ENCODE data around the gene PDE4B.
"Not testable (repeated sequence)": the region's sequence is repeated elsewhere in the genome, so short reads cannot be mapped to it uniquely, and the experiment has no call there.

PDE4B gene

DNA sequence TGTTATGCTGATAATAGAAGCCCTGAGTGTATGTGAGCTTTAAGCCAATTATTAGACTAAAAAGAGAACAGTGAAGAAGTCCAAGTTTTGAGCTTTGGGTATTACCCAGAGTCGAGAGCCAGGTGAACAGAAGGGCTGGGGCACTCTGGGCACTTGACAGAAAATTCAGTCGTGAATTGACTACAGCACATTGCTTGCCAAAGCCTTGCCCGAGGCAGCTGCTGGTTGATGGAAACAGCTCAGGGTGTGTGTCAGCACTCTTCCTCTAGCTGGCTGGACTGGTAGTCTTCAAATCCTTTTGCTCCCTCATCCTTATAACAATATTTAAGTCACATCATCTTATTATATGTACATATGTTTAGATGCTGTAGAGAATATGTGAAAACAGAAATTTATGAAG, 21.3 kb downstream of the PDE4B start:
- DNase-seq = peak in 17 of 58 donors; percentile 2 to 29 (median 17)

DNA sequence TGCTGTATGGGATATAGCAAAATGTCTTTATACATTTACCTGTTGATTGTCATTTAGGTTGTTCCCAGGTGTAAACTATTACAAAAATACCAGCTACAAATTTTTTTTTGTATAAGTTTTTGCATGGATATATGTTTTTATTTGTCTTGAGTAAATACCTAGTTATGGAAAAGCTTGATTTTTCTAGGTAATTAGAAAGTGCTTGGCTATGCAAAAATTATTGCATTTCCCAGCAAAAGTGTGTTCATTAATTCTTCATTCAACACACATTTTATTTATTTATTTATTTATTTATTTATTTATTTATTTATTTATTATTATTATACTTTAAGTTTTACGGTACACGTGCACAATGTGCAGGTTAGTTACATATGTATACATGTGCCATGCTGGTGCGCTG, 22.1 kb downstream of the PDE4B start:
- no peak for DNase-seq

DNA sequence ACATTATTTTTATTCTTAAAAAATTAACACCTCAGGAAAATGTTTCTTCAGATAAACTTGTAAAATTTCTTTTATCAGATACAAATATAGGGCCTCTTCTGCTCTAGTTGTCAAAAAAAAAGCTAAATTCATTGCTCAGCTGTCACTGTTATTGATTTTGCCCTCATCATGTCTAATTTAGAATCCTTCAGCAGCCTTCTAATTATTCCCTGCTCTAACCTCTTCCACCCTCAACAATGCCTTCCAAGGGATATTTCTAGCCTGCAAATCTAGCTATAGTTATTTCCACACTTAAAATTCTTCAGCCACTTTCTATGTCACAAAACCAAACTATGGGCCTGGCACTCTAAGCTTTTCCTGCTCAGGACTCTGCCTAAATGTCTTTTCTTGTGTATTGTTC, 25.2 kb downstream of the PDE4B start:
- DNase-seq = no peak

GRCh38 chr1:65818966-65819365, 26.3 kb downstream of the PDE4B start:
- no peak for DNase-seq

GRCh38 chr1:65820983-65821382, 28.3 kb downstream of the PDE4B start:
- DNase-seq = no peak

DNA sequence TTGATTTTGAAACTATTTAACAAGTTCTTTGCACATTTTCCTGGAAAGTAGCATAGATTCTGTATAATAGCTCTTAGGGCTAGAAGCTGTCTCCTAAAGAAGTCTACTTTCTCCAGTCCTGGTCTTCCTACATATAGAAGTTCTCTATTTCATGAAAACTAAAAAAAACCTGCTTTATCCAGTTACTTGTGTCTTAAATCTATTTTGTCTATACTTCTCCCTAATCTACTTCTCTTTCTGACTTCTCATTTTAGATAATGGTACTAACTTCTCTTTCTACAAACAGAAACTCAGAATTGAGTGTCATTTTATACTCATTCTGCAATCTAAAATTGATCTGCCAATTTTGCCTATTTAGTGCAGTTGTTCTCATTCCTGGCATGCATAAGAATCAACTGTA, 28.7 kb downstream of the PDE4B start:
- no peak for DNase-seq

DNA sequence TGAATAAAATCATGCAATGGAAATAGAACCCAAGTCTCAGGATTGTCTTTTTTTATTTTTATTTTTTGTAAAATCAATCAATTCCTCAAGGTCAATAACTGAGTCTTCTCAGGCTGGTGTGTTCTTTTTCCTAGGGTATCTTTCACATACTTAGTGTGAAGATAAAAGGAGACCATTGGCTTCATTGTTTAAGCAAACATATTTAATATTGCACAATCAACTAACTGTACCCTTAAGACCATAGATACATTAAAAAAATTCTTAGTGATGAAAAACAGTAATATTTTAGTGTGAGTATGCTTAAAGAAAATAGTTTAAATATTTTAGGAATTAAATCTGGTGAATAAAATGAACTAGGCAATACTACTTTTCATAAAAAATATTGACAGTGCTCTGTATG, 31.4 kb downstream of the PDE4B start:
- DNase-seq = no peak

DNA sequence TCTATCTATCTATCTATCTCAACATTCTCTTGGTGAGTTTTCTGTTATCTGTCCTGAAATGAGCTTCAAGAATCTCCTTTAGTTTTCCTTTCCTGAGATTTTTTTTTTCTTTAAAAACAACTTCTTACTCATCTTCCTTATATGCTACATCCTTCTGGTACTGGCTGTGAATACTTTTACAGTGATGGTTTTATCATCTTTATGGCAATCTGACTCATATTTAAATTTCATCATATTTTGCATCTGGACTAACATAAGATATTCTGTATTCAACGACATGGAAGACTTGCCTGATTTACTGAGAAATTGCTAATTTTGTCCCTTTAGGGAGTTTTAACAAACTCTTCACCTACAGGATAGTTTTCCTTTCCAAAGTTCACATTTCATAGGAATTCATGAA, 33.0 kb downstream of the PDE4B start:
- DNase-seq = no peak

- no peak for DNase-seq
Observed at GRCh38 chr1:65826782-65827181, 34.1 kb downstream of the PDE4B start.

DNA sequence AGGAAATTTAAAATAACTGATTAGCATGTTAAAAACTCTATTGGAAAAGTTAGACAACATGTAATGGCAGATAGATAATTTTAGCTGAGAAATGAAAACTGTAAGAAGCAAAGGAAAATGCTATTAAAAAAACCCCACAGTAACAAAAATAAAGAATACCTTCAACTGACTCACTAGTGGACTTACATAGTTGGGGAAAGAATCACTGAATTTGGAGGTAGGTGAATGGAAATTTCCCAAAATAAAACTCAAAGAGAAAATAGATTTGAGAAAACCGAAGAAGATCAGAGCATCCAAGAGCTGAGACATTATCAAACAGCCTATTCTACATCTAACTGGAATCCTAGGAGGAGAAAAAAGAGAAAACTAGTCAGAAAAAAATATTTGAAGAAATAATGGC, 34.7 kb downstream of the PDE4B start:
- no peak for DNase-seq

DNA sequence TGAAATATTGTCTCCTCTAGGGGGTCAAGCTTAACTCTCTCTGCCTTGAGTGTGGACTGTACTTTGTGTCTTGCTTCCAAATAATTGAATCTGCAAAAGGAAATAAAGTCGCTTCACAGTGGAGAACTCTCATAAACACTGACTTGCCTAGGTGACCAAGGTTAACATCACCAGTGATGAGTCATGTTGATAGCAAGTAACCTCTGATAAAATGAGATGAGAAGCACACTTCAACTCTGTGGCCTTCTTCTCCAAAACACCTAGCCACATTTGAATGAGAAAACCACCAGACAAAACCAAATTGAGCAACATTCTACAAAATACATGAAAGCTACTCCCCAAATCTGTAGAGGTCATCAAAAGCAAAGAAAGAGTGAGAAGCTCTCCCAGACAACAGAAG, 37.6 kb downstream of the PDE4B start:
- DNase-seq = no peak

GRCh38 chr1:65832296-65832695, 39.6 kb downstream of the PDE4B start:
- no peak for DNase-seq

DNA sequence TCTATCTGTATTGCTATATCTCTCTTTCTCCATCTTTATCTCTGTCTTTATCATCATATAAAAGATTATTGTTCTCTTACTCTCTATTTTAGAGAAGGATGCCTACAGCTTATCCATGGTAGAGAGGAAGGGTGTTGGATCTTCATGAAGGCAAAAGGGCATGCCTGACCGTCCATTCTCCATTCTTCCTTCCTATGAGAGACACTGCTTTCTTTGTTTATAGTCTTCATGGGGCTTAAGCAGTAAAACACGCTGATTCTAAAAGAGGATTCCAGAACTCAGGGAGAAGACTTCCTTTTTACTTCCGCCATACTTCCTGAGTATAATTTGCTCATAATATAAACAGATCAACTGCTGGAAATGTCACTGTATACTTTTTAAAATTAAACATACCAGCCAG, 44.0 kb downstream of the PDE4B start:
- no peak for DNase-seq

DNA sequence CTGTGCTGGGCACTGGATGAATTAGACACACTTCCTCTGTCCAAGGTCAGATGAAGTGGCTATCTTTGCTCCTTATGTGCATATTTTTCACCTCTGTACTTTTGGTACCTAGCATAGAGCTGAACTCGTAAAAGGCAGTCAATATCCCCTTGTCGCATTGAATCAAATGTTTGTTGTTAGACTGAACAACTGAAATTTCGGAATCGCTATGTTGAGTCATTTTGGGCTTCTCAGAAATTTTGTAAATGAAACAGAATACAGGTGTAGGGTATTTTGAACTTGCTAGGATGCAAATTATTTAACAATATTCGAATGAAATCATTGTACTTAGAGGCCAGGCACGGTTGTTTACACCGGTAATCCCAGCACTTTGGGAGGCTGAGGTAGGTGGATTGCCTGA, 48.0 kb downstream of the PDE4B start:
- no peak for DNase-seq

GRCh38 chr1:65844296-65844695, 51.6 kb downstream of the PDE4B start:
- DNase-seq = no peak

GRCh38 chr1:65844821-65845534, 52.3 kb downstream of the PDE4B start:
- no peak for DNase-seq

DNA sequence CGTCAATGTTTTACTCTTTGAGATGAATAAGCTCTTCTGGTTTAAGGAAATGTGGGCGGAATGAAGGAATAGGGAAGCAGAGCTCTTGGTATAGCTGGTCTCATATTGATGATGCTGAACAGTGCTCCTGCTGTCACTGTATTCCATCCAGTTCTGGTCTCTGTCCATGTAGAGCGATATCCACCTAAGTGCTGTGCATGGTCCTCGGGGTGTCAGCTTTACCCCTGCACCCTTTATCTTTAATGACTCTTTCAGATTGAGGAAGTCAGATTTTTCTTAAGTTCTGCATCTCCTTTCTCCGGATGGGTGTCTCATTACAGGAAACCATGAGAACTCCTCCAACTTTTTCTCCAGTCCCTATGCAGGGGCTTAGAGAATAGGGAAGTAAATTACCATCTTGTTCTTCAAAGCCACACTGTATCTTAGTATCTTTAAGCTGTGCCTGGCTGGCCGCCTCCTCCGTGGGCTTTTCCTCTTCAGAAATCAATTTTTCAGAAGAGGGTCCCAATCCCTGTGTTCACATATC, 52.9 kb downstream of the PDE4B start:
- DNase-seq = no peak

- no peak for DNase-seq
Observed at GRCh38 chr1:65846866-65847265, 54.2 kb downstream of the PDE4B start.

DNA sequence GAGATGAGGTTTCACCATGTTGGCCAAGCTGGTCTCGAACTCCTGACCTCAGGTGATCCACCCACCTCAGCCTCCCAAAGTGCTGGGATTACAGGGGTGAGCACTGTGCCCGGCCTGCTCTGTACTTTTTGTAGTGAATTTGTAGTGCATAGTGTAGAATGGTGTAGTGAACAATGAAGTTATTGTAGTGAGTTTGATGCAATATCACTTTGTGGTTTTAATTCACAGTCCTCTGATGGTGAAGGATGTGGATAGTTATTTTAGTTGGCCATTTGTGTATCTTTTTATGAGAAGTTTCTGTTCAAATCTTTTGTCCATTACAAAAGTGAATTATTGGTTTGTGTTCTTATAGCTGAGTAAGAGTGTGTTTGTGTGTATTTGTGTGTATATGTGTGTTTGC, 57.6 kb downstream of the PDE4B start:
- DNase-seq = no peak

DNA sequence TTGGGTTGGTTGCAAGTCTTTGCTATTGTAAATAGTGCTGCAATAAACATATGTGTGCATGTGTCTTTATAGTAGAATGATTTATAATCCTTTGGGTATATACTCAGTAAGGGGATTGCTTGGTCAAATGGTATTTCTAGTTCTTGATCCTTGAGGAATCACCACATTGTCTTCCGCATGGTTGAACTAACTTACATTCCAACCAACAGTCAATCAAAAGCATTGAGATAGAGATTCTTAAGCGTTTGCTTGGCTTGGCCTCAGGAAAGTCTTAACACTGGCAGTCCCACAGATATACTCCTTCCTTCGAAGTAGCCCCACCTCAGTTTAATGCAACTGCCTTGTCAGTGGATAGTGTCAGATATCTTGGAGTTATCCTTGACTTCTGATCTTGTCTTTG, 63.9 kb downstream of the PDE4B start:
- not testable (repeated sequence) for DNase-seq

- DNase-seq = no peak
Observed at GRCh38 chr1:65866439-65866838, 73.7 kb downstream of the PDE4B start.

GRCh38 chr1:65872301-65872700, 79.6 kb downstream of the PDE4B start:
- DNase-seq = no peak

- DNase-seq = not testable (repeated sequence)
Observed at GRCh38 chr1:65878342-65878741, 85.6 kb downstream of the PDE4B start.

GRCh38 chr1:65880611-65881010, 87.9 kb downstream of the PDE4B start:
- no peak for DNase-seq

All from anterior cingulate cortex (tissue), 58 donors.